NCI-H2107 treated with DMSO at 0.1 percent for 48 hours (cell line): ENCODE measurements around the gene ADAMTS2.

ENCODE experiments used
- DNase-seq: peaks from one replicate; lab custom pipeline; 2025; ENCODE audit not compliant: unreplicated experiment; lab: John Stamatoyannopoulos, UW

ADAMTS2 gene

DNA sequence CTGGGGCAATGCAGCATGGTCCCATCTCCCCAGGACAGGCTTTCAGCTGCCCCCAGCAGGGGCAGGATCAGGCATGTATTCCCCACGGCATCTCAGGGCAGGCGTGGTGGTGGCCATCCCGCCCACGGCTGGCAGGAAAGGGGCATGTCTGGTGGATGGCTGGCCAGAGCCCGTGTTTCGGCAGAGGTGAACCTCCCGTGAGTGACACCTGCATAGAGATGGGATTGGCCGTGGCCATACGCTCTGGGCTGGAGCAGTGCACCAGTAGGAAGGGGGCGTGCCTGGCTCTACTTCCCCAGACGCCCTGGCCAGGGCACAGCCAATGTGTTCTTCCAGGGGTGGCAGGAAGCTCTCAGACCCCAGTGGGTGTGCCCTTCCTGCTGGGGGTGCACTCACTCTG is 146.0 kb downstream of the ADAMTS2 start:
- no peak for DNase-seq

DNA sequence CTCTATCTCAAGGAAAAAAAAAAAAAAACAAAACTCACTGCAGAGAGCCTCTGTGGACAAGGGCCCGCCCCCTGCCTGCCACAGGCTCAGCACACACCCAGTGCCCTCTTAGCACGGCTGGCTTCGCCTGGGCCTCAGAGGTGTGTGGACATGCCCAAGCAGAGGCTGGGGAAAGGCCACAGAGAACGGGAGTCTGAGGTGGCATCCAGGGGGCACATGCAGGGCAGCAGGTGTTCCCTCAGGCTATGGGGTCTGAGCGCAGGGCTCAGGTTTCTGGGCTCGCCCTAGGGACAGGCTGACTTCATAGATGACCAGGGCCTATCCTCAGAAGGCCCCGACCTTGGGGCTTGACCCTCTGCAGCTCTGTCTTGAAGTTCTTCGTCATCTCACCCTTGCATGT is 146.4 kb downstream of the ADAMTS2 start:
- DNase-seq, result no peak

DNA sequence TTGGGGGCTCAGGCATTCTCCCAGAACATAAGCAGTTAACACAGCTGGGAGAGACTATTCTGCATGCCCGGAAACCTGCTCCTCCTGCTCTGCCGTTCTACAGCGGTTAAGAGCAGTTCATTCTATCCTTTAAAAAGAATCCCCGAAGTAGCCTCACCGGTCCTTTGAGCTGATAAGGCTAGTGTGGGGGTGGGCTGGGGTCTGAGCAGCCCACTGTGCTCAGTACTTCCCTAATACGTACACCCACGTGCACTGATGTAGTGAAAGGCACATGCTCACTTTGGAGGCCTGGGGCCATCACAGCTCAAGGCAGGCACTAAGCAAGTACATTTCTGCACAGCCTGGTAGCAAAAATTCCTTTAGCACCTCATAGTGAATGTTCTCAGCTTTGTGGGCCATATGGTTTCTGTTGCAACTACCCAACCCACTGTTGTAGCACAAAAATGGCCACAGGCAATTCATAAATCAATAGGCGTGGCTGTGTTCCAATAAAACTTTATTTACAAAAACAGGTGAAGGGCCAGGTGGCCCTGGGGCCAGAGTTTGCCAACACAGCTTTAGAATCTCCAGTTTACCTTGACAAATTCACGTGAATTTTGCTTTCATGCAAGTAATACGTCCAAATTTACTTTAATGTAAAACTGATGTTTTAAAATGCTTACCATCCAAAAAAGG is 148.7 kb downstream of the ADAMTS2 start:
- no peak for DNase-seq

DNA sequence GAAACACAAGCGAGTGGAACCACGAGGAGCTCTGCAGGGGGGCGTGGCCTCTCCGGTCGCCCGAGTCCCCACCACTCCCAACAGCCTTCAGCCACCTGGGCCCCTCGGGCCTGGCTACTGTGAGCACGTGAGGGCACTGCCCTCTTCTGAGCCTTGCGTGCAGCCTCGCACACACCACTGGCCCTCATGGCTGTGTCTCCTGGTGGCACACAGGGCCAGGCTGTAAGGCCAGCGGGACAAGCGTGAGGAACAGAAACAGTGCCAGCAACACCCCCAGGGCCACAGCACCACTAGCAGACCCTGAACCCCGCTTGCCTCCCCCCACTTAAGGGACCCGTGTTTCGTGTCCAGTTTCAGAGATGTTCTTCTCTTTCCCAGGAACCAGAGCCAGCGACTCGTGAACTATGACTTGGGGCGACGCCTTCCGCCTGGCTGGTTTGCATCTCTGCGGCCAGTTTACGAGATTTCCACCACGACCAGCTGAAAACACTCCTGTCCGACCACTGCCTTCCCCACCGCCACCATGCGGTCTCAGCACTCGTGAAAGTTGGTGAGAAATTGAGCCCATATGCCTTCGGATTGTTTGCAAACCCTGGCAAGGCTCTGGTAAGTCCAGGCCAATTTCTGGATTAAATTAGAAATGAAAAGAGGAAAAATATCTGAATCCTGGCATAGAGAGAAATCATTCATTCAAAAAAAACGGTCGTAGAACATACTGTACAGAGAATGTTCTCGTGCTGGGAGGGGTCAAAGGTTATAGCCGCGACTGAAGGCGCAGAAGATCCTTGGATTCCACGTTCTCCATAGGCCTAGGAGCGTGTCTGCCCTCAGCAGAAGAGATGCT is 149.5 kb downstream of the ADAMTS2 start:
- DNase-seq, result no peak

DNA sequence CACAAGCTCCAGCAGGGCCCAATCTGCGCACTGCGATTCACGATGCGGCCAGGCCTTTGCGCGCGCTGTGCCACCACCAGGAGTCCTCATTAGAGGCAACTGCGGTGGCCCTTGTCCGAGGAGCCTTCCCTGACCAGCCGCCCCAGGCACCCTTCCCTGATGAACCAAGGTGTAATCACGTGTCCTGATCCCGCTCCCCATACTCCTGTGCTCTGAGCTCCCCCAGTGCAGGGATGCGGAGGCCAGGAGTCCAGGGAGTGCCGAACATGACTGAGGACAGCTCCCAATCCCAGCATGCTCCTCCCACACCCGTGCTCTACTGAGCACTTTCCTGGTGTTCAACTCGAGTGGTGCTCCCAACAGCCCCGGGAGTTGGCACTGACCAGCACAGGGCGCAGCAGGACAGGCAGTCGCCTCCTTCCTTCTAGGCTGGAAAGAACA is 150.3 kb downstream of the ADAMTS2 start:
- no peak for DNase-seq

DNA sequence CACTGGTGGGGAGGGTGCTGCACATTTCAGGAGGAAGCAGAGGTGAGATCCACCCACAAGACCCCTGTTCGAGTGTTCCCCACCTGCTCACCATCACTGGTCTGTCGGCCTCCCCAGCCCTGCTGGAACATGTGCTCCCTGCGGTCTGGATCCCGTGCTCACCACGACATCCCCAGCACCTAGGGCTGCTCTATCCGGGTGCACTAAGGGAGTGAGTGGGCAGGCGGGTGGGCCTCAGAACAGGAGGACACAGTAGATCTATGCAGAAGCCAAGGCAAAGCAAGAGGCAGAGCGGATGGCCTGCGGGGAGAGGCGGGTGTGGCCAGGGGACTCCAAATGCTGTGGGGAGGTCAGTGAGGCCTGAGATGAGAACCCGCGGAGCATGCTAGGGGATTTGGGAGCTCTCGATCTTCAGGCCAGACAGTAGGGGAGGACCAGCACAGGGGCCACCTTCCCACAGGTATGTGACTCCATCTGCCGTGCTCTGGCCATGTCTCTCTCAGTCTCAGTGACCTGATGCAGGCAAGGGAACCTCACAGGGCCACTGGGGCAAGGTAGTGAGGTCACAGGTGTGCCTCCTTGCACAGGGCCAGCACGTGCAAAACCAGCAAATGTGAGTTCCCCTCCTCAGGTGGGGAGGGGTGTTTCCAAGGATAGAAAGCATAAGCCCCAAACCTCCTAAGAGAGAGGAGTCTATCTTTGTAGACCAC is 150.9 kb downstream of the ADAMTS2 start:
- no peak for DNase-seq

DNA sequence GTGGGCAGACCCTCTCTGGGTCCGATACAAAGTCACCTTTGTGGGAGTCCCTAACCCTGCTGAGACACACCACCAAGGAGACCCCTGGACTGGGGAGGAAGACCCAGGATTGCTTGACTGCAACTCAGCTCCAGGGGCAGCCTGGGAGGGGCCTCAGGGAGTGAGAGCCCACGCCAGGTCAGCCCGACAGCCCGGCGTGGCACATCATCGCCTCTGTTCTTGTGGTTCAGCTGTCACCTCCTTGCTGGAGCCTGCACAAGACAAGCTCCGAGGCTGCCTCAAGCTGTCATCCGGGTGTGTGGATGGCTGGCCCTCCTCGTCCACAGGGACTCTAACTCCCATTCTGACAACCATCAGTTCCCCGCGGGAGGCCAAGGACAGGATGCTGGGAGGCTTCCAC is 151.5 kb downstream of the ADAMTS2 start:
- DNase-seq, result no peak

DNA sequence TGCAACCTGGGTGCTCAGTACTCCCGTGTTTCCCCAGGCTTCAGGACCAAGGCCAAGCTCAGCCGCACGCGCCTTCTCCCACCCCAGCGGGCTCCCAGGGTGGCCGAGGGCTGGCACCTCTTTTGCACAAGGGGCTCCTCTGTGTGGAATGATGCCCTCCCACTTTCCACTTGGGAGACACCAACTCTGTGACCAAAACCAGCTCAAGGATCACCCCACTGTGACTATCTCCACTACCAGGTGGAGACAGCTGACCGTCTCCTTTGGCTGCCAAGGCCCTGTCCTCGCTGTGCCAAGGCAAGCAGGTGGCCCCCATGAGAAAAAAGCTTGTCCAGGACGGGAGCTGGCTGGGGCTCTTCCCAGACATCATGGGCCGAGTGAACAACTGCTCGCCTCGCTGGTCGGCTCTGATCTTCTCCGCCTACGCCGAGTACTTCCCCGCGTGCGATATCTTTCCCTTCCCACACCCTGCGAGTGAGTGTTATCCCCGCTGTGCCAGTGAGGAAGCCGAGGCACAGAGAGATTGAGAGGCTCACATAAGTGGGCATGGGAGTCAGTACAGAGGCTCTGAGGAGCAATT is 152.3 kb downstream of the ADAMTS2 start:
- no peak for DNase-seq

DNA sequence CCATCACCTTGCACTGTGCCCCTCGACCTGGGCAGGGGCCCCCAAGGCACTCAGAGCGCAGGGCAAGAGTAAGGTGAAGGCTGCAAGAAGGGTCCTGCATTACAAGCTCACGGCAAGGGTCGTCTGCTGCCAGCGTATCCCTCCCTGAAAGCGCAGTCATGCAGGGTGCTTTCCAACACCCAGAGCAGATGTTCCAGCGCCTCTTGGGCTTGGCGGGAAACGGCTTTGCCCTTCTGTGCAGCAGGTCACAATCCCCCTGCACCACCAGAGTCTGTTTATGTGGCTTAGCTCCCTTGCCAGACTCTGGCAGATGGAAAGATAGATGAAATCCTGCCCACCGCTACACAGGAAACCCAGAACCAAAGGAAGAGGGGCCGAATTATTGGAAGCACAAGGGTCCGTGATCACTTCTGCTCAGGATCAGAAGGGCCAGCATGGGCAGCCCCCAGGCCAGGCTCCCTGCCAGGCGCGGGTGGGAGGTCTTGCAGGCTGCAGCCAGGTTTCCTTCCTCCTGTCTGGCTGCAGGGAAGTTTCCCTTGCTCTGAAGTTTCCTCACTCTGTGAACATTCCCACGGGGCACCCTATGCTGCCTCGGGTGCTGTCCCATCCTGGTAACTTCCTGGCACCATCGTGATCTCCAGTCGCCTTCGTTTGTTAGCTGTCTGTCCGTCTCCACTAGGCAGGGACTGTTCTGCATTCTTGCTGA is 152.9 kb downstream of the ADAMTS2 start:
- DNase-seq, result no peak

DNA sequence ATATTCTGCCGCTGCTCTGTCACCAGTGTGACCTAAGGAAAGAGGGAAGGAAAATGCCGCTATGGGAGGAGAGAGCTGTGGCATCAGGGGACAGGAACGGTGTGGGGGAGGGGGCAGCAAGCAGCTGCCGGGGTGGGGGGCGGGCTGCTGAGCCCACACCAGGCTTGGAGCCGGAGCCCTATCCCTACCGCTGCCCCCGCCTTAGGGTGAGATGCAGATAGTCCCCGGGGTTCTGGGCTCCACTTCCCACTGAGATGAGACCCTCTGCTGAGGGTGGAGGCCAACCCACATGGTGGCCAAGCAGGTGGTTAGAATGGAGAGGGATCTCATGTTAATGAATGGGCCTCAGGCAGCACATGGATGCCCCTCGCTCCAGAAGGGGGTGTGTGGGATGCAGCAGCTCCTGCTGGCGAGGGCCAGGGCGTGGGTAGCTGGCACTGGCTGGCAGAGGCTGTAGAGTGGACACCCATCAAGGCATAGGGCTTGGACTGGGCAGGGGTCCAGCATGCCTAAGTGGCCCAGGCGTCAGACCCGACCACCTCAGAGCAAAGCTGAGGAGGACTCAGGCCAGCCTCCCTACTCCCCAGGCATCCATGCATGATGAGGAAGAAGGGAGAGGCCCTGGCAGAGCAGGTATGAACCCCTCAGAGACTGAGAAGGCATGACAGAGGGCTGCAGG is 153.6 kb downstream of the ADAMTS2 start:
- no peak for DNase-seq

DNA sequence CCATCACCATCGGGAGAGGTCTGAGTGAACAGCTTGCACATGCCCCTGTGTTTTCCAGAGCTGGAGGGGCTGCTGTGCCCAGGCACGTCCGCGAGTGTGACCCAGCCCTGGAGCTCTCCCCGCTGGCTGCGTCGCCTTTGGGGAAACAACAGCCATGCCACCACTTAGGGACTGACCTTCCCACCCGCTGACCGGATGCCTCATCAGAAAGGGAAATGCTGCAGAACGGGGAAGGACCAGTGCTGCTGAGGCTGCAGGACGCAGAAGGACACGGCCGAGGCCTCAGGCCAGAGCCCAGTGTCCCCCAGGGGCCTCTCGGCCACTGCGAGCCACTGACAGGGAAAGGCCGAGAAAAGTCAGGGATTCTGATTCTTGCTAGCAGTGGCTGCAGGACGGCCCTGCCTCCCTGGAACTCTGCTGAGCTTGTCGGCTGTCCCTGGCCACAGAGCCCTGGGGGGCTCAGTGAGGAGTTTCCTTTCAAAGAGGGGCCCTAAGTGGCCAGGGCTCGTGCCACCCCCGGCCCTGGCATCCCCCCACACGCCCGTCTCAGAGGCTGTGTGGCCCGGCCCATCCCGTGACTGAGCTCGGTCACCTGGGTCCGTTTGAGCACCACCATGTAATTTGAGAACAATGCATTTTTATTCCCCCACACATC is 154.3 kb downstream of the ADAMTS2 start:
- DNase-seq, result no peak

DNA sequence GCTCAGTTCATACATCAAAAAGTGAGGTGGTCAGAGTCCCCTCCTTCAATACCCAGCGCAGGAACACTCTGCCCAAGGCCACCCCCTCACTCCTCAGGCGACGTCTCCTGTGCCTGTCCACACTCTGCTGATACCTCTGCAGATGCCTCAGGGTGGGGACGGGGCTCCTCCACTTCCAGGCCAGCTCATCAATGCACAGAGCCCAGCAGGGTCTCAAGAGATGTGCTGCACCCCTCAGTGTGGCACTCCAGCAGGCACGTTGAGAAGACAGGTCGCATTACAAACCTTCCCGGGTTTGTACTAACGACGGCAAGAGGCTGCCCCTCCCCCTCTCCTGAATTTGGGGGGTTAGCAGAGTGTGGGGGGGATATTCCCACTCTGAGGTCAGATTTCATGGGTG is 156.6 kb downstream of the ADAMTS2 start:
- no peak for DNase-seq

DNA sequence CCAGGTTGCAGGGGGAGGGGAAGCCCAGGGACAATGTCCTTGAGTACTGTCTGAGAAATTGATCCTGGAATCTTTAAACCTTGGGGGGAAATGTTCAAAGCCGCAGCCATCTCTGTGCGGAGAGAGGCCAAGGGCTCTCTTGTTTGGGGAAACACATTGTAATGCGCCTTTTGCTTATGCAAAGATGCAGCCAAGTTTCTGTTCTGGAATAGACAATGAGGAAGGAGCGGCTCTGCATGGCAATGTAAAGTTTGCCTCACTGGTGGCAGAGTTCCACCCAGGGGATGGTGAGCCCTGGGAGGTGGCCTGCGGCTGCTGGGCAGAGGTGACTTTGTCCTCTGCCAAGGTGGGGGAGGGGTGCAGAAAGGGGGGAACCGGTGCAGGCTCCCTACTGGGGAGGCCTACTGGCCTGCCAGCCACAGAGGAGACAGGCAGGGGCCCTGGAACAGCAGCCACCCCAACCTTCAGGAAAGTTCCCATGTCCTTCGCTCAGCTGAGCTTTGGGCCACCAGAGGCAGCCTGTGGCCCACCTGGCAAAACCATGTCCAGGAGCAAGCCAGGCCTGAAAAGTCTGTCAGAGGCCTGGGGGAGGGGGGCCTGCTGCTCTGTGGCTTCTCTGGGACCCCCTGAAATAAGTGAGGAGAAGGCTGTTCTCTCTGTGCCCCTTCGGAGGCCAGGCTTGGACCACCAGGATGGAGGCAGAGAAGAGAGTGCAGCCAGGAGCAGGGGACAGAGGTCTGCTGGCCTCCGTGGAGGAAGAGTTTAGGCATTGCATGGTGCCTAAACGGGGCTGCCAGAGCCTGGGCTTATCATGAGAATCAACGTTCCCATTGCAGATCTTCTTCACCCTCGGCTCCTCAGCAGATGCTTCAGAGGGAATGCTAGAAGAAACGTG is 157.3 kb downstream of the ADAMTS2 start:
- DNase-seq, result no peak

DNA sequence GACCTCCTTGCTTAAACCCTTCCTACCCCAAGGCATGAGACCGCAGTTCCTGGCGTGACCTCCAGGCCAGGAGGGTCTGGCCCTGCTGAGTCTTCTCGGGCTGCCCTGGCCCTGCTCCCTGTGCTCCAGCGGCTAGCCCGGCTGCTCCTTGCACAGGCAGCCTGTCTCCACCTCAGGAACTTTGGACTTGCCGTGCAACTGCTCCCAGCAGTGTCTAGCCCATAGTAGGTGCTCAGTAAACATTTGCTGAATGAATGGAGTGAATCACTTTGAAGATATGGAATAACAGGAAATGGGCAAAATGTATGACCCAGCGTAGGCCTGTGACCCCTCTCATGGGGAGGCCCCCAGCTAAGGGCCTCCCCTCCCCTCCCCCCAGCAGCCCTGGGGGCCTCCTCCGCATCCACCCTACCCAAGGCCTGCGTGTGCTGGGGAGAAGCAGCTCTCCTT is 158.0 kb downstream of the ADAMTS2 start:
- no peak for DNase-seq

DNA sequence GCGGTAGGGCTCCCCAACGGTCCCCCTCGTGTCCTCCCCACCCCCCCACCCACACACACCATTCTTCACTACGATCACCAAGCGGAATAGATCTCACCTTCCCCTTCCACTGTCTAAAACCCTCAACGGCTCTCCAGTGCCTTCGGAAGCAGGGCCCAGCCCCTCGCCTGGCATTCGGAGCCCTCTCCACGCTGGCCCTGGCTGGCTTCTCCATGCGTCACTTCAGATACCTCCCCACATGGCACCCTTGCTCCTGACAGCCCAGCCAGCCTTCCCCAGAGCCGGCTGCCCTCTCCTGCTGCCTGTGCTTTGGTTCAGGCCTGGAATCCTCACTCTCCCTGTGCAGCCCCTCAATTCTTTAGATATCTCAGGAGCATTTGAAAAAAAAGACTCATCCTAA is 158.5 kb downstream of the ADAMTS2 start:
- DNase-seq, result no peak

DNA sequence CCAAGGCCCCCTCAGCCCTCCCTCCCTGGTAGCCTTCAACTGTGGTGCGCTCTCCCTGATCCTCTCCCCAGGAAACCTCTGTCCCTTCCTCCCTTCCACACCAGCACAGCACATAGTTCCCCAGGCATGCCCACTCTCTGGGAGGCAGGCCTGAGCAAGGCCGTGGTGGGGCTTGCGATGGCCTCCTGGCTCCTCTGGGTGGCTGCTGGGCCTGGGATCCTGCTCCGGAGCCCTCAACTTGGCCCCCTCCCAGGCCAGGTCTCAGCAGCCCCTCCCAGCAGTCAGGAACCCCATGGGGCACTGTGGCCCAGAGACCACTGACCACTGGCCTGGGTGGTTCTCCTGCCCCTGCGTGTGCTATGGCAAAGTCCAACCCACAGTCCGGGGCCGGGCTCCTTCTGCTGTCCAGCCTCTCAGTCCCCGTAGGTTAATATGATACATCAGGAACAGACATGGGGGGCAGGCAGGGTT is 159.3 kb downstream of the ADAMTS2 start:
- no peak for DNase-seq

DNA sequence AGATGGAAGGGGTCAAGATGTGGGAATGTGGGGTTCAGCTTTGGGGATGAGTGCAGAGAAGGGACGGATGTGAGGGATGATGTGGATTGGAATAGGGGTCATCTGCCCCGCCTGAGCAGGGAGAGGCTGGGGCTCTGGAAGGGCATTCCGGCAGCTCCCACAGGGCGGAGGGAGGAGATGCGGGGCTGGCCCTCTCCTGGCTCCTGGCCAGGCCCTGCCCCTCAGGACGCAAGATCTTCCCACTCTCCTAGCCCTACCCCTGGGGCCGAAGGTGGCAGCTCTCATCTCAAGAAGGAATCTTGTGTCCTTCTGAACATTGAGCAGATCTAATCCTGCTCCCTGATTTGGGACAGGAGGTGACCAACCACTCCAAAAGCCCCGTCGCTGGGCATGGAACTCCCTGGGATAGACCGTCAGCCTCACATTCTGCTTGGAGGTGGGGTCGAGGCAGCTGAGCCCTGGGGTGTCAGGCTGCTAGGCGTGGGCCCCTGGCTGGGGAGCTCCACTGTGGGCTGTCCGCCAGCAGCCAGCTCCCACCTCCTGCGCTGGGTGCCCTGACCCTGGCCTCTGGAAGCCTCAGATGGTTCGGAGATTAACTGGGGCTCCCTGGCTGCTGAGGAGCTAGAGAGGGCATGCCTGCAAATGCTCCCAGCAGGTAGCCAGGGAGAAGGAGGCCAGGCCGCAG is 159.9 kb downstream of the ADAMTS2 start:
- DNase-seq, result no peak

DNA sequence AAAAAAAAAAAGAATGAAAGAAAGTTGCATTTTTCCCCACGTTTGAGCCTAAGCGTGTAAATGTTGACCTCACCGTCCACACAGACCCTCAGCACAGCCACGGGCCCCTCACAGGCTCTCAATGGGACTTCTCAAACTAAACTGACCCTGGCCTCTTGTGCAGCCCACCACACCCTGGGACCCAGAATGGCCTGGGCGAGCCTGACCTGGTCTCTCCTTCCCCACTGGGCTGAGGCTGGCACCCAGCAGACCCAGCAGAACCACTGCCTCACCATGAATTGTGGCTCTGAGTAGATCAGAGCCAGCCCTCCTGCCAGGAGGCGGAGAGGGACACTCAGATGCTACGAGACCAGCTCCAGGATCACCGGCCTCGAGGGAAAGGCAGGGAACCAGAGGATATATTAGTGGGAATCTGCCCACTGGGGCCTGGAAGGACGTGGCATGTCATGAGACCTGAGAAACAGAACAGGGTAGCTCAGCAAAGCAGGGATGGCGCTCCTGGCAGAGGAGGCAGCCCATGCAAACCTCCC is 160.7 kb downstream of the ADAMTS2 start:
- DNase-seq, result no peak
